ENCODE results near the gene FOSL1.

DNA sequence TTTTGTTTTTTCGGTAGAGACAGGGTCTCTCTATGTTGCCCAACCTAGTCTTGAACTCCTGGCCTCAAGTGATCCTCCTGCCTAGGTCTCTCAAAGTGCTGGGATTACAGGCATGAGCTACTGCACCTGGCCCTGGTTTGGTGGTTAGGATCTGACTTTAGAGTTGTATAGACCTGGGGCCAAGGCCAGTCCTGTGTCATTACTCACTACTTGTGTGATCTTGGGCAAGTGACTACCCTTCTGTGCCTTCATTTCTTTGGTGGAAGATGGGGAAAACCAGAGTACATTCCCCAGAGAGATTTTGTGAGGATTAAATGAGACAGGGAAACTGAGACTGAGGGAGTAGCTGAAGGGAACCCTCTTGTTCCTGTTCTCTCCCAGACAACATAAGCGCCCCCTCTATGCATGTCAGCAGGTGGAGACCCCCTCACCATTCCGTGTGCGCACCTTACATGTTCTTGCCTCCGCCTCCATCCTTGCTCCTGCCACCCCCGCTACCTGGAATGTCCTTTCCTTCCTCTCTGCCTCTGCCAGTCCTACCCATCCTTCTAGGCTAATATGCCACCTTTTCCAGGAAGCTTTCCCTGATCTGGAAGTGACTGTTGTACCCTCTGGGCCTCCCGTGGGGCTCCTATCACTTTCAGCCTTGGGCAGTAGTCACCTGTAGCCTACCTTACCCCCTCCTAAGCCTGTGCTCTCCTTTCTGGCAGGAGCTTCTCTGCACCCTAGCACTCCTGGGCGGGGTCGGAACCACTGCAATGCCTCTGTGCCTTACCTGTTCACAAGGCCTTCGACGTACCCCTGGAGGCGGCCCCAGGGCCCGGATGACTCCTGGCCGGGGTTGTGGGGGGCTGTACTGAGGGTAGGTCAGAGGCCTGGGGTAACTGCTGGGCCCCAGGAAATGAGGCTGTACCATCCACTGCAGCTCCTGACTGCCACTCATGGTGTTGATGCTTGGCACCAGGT is 3.9 kb downstream of the FOSL1 start:
- TF ChIP-seq, protein P1, sequence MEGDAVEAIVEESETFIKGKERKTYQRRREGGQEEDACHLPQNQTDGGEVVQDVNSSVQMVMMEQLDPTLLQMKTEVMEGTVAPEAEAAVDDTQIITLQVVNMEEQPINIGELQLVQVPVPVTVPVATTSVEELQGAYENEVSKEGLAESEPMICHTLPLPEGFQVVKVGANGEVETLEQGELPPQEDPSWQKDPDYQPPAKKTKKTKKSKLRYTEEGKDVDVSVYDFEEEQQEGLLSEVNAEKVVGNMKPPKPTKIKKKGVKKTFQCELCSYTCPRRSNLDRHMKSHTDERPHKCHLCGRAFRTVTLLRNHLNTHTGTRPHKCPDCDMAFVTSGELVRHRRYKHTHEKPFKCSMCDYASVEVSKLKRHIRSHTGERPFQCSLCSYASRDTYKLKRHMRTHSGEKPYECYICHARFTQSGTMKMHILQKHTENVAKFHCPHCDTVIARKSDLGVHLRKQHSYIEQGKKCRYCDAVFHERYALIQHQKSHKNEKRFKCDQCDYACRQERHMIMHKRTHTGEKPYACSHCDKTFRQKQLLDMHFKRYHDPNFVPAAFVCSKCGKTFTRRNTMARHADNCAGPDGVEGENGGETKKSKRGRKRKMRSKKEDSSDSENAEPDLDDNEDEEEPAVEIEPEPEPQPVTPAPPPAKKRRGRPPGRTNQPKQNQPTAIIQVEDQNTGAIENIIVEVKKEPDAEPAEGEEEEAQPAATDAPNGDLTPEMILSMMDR (IDR thresholded peaks at IDR 0.05; ENCODE audit: insufficient read depth, low read length): no peak
- TF ChIP-seq, protein P2, sequence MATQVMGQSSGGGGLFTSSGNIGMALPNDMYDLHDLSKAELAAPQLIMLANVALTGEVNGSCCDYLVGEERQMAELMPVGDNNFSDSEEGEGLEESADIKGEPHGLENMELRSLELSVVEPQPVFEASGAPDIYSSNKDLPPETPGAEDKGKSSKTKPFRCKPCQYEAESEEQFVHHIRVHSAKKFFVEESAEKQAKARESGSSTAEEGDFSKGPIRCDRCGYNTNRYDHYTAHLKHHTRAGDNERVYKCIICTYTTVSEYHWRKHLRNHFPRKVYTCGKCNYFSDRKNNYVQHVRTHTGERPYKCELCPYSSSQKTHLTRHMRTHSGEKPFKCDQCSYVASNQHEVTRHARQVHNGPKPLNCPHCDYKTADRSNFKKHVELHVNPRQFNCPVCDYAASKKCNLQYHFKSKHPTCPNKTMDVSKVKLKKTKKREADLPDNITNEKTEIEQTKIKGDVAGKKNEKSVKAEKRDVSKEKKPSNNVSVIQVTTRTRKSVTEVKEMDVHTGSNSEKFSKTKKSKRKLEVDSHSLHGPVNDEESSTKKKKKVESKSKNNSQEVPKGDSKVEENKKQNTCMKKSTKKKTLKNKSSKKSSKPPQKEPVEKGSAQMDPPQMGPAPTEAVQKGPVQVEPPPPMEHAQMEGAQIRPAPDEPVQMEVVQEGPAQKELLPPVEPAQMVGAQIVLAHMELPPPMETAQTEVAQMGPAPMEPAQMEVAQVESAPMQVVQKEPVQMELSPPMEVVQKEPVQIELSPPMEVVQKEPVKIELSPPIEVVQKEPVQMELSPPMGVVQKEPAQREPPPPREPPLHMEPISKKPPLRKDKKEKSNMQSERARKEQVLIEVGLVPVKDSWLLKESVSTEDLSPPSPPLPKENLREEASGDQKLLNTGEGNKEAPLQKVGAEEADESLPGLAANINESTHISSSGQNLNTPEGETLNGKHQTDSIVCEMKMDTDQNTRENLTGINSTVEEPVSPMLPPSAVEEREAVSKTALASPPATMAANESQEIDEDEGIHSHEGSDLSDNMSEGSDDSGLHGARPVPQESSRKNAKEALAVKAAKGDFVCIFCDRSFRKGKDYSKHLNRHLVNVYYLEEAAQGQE (IDR thresholded peaks at IDR 0.05; ENCODE audit: insufficient replicate concordance, low read depth): no peak
